NB4 (cell line): ENCODE data around the gene SMYD3.

Source experiments
- POLR2A ChIP-seq: IDR thresholded peaks from 2 replicates; pipeline ENCODE4 v1.6.1; 2011; ENCODE audit warnings: mild to moderate bottlenecking; ENCODE audit not compliant: insufficient read length; ENCODE audit errors: extremely low read depth
- TF ChIP-seq, protein P1 (sequence below): IDR thresholded peaks from one replicate; pipeline ENCODE4 v1.5.1; 2012; ENCODE audit warnings: low read depth, low read length
- TF ChIP-seq, protein P2 (sequence below): IDR thresholded peaks from 2 replicates; pipeline ENCODE4 v1.6.1; 2011; ENCODE audit warnings: low read depth, low read length

DNA sequence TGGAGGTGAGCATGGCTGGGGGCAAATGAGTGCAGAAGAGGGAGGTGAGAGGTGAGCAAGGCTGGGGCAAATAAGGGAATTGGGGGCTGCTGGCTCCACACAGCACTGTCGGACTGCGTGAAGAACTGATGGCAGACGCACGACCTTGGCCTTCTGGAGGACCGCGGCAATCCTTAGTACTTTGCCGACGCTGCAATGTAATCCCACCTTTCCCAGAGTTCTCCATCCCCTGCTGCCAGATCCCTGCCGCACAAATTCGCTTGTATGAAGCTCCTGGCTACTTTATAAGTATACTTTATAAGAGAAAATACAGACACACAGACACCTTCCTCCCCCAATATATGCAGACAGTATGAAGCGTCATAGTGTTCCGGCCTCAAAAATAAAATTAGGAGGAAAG, 472.4 kb downstream of the SMYD3 start:
- TF ChIP-seq POLR2A: no peak
- TF ChIP-seq, protein P1, sequence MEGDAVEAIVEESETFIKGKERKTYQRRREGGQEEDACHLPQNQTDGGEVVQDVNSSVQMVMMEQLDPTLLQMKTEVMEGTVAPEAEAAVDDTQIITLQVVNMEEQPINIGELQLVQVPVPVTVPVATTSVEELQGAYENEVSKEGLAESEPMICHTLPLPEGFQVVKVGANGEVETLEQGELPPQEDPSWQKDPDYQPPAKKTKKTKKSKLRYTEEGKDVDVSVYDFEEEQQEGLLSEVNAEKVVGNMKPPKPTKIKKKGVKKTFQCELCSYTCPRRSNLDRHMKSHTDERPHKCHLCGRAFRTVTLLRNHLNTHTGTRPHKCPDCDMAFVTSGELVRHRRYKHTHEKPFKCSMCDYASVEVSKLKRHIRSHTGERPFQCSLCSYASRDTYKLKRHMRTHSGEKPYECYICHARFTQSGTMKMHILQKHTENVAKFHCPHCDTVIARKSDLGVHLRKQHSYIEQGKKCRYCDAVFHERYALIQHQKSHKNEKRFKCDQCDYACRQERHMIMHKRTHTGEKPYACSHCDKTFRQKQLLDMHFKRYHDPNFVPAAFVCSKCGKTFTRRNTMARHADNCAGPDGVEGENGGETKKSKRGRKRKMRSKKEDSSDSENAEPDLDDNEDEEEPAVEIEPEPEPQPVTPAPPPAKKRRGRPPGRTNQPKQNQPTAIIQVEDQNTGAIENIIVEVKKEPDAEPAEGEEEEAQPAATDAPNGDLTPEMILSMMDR: no peak
- TF ChIP-seq, protein P2, sequence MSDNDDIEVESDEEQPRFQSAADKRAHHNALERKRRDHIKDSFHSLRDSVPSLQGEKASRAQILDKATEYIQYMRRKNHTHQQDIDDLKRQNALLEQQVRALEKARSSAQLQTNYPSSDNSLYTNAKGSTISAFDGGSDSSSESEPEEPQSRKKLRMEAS: no peak
